Activated CD4-positive, alpha-beta T cell treated with anti-CD3 and anti-CD28 coated beads, Interleukin-2, Interleukin-4, amounts not matched to agents 100 ng/mL and 50 ng/mL, durations not matched to agents 16 hours and 8 hours (primary cell): ENCODE measurements around the gene PAQR5.

Source experiments
- DNase-seq: peaks from one replicate; pipeline ENCODE4 v3.0.0-alpha.2; 2020; ENCODE audit warnings: low spot score

Gene PAQR5

DNA sequence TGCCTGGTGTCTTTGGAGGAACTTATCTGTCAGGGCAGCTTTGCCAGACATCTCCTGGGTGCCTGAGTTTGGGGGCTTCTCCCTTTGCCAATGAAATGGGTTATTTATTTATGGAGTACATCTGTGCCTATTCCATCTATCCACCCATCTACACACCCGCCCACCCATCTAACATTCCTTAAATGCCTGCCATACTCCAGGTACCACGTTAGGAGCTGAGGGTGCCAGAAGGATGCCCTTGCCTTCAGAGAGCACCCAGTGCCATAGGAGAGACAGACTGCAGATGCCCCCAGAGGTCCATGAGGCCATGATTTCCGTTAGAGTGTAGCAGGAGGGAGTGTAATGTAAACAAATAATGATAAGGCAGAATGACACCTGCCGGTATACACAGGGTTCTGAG lies 93.6 kb downstream of the PAQR5 start:
- no peak for DNase-seq

DNA sequence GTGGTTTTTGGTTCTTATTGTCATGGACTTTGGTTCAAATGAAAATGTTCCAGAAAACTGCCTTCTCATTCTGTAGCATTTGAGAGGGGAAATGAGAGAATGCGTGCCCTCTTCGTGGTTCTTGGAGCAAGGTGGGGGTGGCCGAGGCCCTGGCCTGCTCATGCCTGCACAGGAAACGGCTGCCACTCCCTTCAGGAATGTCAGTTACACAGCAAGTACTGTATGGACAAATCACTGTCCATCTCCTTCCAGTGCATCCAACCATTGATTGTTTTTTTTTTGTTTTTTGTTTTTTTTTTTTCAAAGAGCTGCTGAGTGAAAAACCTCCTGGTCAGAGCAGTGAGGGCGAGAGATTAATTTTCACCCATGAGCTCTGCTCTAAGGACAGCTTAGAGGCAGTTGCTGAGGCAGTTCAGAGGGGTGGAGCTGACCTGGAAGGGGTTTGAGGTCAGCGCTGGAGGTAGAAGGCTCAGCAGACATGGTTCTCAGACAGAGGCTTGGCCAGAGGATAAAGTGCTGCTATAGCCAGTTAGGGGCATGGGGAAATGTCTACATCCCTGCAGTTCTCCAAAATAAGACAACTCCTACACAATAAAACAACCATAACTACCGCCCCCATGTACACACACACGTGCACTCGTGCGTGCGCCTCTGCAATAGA lies 95.2 kb downstream of the PAQR5 start:
- DNase-seq = no peak

GRCh38 chr15:69394556-69395282 lies 96.0 kb downstream of the PAQR5 start:
- peak; percentile 84 for DNase-seq

DNA sequence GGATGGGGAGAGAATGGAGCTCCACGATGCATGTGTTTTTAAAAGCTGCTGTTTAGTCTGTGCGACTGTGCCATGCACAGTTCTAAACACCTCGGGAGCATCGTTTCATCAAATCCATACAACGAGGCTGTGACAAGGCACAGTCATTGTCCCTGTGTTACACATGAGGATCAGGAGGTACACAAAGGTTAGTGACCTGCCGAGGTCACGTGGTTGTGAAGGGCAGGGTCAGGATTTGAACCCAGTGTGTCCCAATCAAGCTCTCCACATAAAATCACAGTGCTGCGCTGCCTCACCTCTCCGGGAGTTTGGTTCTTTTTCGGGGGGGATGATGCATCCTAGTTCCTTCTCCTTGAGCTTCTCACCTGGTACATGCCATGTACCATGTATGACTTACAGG lies 96.7 kb downstream of the PAQR5 start:
- no peak for DNase-seq

DNA sequence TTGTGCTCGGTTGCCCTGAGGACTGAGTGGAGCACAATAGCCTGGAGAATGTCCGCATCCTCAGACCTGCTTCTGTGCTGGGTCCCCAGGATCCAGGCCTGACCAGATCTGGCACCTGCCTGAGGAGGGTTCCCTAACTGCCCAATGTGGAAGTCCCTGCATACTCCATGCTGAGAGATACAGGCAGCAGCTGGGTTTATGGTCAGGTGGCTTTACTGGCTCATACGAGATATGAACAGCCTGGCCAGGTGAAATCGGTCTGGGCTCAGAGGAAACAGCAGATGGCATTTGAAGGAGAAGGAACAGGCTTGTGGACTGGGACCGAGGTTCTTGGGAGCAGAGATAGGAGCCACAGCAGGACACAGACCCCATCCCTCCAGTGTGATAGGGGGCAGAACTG lies 97.3 kb downstream of the PAQR5 start:
- no peak for DNase-seq

- no peak for DNase-seq
These were observed 99.8 kb downstream of the PAQR5 start for GRCh38 chr15:69398491-69398891.

GRCh38 chr15:69400850-69401249 lies 102.1 kb downstream of the PAQR5 start:
- no peak for DNase-seq

DNA sequence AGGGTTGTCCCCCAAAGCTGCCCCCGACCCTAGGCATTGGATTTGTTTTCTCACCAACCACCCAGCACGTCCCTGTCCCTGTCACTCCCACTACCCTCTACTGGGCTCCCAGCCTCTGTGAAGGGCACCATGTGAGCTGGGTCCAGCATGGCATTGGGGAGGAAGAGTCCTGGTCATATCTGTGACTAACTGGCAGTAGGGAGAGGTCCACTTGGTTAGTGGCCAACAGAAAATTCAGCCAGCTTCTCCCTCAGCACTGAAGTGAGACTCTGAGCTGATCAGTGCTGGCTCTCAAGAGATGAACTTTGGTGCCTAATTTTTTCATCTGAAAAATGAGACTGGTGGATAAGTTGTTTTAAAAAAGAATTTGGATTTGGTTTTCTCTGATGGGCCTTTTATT lies 104.1 kb downstream of the PAQR5 start:
- no peak for DNase-seq

DNA sequence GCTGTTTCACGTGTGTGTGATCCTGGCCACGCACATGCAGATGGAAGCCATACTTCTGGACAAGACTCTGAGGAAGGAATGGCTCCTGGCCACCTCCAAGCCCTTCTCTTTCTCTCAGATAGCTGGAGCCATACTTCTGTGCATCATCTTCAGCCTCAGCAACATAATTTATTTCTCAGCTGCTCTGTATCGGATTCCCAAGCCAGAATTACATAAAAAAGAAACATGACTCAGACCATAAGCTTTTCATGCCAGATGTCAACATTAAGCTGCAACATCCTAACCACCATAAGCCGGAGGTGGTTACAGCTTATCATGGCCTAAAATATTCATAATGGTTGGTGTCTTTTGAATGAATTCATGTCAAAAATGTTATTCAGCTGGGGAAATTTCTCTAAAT lies 104.9 kb downstream of the PAQR5 start:
- no peak for DNase-seq

- DNase-seq = no peak
These were observed 106.4 kb downstream of the PAQR5 start for GRCh38 chr15:69405110-69405509.

- no peak for DNase-seq
These were observed 109.1 kb downstream of the PAQR5 start for GRCh38 chr15:69407719-69408400.

GRCh38 chr15:69408841-69409240 lies 110.1 kb downstream of the PAQR5 start:
- no peak for DNase-seq

GRCh38 chr15:69410248-69410874 lies 111.6 kb downstream of the PAQR5 start:
- peak; percentile 33 for DNase-seq

- DNase-seq = no peak
These were observed 113.6 kb downstream of the PAQR5 start for GRCh38 chr15:69412274-69412673.

- DNase-seq = no peak
These were observed 114.0 kb downstream of the PAQR5 start for GRCh38 chr15:69412701-69413100.

- DNase-seq = peak; percentile 96
These were observed 115.3 kb downstream of the PAQR5 start, which contains the start of gene KIF23 for GRCh38 chr15:69413822-69414700. TSS of gene KIF23 (plus strand) at chr15:69414349. CDS start at chr15:69414466, 117 bp downstream.

- DNase-seq = peak; percentile 19
These were observed 116.0 kb downstream of the PAQR5 start for GRCh38 chr15:69414701-69415167.

DNA sequence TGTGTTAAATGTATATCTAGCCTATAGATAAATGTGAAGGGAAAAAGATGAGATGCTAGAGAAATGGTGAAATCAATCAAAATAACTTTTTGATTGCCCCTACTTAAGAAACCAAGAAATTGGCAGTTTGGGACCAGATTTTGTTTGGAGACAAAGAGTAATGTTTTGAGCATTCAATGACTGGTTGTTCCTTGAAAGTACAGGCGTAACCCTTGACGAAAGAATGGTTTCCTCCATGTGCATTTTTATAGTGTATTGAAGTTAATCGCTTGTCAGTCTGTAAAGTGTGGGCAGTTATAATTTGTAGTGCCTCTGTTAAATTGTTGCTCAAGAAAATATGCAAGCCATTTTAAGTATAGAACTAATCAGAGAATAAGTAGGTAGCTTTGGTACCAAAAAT lies 116.7 kb downstream of the PAQR5 start:
- no peak for DNase-seq

DNA sequence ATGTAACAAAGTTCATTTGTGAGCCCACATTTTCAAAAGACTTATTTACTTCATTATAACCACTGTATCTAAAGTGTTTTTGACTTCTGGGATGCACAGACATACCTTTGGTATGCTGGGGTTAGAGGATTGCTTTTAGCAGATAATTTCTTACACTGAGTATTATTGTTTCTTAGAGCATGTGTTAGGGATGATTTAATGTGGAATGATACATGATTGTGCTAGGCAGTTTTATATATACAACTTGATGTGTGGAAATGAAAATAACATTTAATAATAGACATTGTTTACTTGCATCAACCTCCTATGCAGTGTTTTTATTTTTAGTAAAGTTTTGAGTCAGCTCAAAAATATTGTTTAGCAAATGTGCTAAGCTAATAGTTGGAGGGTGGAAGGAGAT lies 118.9 kb downstream of the PAQR5 start:
- no peak for DNase-seq

- DNase-seq = no peak
These were observed 122.8 kb downstream of the PAQR5 start for GRCh38 chr15:69421498-69421897.

DNA sequence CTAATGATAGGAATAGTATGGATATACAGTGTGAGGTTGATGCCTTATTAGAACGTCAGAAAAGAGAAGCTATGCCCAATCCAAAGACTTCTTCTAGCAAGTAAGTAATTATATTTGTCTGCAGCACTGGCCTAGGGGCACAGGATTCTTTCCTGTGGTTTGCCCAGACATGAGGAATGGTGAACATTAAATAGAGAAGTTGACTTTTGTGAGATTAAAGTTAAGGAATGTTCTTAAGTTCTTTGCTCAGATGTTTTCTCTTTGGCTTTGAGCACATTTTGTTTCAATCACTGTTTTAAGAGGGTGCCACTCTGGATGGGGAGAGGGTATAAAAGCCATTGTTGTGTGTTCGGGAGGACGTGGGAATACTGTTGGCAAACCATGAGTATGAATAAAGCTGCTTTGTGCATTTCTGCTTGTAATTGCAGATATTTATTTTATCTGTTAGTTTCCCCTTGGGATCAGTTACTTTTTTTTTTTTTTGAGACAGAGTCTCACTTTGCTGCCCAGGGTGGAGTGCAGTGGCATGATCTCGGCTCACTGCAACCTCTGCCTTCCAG lies 123.7 kb downstream of the PAQR5 start:
- no peak for DNase-seq
